K562 (cell line): ENCODE results near the gene LY6G6D. TPM values are rescaled to one million over a fixed set of nuclear protein-coding genes. Genes with fewer than 3 reads are reported as not detected.
A peak's percentile ranks its signal among the peaks of the same experiment; 100 is the strongest.

Source experiments
- ARID2 ChIP-seq: fragments of 450-650 bp; IDR thresholded peaks from 2 replicates; pipeline ENCODE4 v1.6.1; 2017; ENCODE audit warnings: antibody characterized with exemption, mild to moderate bottlenecking
- ELF2 ChIP-seq: fragments of 250-450 bp; sonication (Bioruptor Pico); IDR thresholded peaks from 2 replicates; pipeline ENCODE4 v1.5.0; 2021; ENCODE audit warnings: mild to moderate bottlenecking
- FOXA3 ChIP-seq, 2 experiments: fragments of 450-650 bp in 1 of 2; sonication (generic) in 1 of 2; formaldehyde crosslinking; IDR thresholded peaks in 1 of 2; conservative IDR thresholded peaks in 1 of 2; 2 replicates each; pipeline versions ENCODE4 v1.4.0 to v1.8.0; 2020 to 2022; ENCODE audit warnings: mild to moderate bottlenecking in 2 of 2, missing genetic modification reagents in 1 of 2
- HDAC6 ChIP-seq: IDR thresholded peaks from 2 replicates; pipeline ENCODE4 v1.6.1; 2012; ENCODE audit warnings: low read depth, mild to moderate bottlenecking, control low read depth, inconsistent platforms, low read length, moderate library complexity
- TEAD4 ChIP-seq, 2 experiments: sonication (generic) in 1 of 2; formaldehyde crosslinking in 1 of 2; IDR thresholded peaks; 2 replicates each; pipeline versions ENCODE4 v1.6.1 to v1.8.0; 2012 to 2022; ENCODE audit warnings: borderline replicate concordance in 1 of 2, inconsistent platforms in 1 of 2, low read length in 1 of 2, mild to moderate bottlenecking in 1 of 2, missing genetic modification reagents in 1 of 2
- YY1 ChIP-seq, 3 experiments: IDR thresholded peaks; 2 replicates each; pipeline ENCODE4 v1.6.1; 2011; ENCODE audit warnings: low read length in 2 of 3, mild to moderate bottlenecking in 2 of 3, moderate library complexity in 2 of 3, borderline replicate concordance in 1 of 3, control low read depth in 1 of 3, low read depth in 1 of 3; ENCODE audit not compliant: insufficient read depth in 3 of 3, insufficient replicate concordance in 2 of 3, control insufficient read depth in 1 of 3, insufficient read length in 1 of 3; ENCODE audit errors: extremely low read depth in 1 of 3
- ZFX ChIP-seq: sonication (generic); formaldehyde crosslinking; IDR thresholded peaks from 2 replicates; pipeline ENCODE4 v1.8.0; 2022; ENCODE audit warnings: mild to moderate bottlenecking, missing genetic modification reagents, moderate library complexity
- ZNF445 ChIP-seq: fragments of 250-450 bp; sonication (Bioruptor Pico); IDR thresholded peaks from 2 replicates; pipeline ENCODE4 v1.4.0; 2020; ENCODE audit warnings: low read depth, mild to moderate bottlenecking, moderate library complexity
- polyA plus RNA-seq, 8 experiments: library from polyadenylated mRNA; depleted of rRNA in 4 of 8; stranded (reverse) in 5 of 8; unstranded in 3 of 8; fragments of >200 nt; fragmentation: Nextera tagmentation in 2 of 8; fragmentation: Illumina TruSeq in 1 of 8; extraction: Ambion mirVana in 2 of 8; extraction: Trizol in 1 of 8; gene quantifications; 2 replicates each; pipeline versions ENCODE4 v1.2.1 to v1.2.3, GENCODE V29; 2011 to 2014; ENCODE audit warnings: inconsistent platforms in 1 of 8, missing spikeins in 1 of 8
- total RNA-seq, 7 experiments: library from RNA; depleted of rRNA in 6 of 7; stranded (reverse); fragments of >200 nt in 6 of 7; fragmentation: Illumina TruSeq in 2 of 7; extraction: Trizol in 2 of 7; gene quantifications; 2 replicates each; pipeline versions ENCODE4 v1.2.1 to v1.2.3, GENCODE V29; 2011 to 2021; ENCODE audit warnings: low replicate concordance in 1 of 7
- TF ChIP-seq, protein P1 (sequence below): fragments of 250-450 bp; sonication (Bioruptor Pico); IDR thresholded peaks from 2 replicates; pipeline ENCODE4 v1.5.0; 2021; ENCODE audit warnings: mild to moderate bottlenecking, borderline replicate concordance
- TF ChIP-seq, protein P2 (sequence below): IDR thresholded peaks from 2 replicates; pipeline ENCODE4 v1.6.1; 2016; ENCODE audit warnings: missing genetic modification characterization, missing compliant biosample characterization
- TF ChIP-seq, protein P3 (sequence below): fragments of 450-650 bp; IDR thresholded peaks from 2 replicates; pipeline ENCODE4 v1.6.1; 2016; ENCODE audit warnings: borderline replicate concordance
- TF ChIP-seq, protein P4 (sequence below): fragments of 450-650 bp; formaldehyde crosslinking; conservative IDR thresholded peaks from 2 replicates; pipeline ENCODE4 v1.4.0; 2022; ENCODE audit warnings: mild to moderate bottlenecking, missing genetic modification characterization

LY6G6D gene
- total and polyA plus RNA-seq, 9 of the 15 experiments (the other 6 are each of a cell fraction or from before 2014, with no cell fraction given): 0.30 to 0.38 TPM; not detected in 7

DNA sequence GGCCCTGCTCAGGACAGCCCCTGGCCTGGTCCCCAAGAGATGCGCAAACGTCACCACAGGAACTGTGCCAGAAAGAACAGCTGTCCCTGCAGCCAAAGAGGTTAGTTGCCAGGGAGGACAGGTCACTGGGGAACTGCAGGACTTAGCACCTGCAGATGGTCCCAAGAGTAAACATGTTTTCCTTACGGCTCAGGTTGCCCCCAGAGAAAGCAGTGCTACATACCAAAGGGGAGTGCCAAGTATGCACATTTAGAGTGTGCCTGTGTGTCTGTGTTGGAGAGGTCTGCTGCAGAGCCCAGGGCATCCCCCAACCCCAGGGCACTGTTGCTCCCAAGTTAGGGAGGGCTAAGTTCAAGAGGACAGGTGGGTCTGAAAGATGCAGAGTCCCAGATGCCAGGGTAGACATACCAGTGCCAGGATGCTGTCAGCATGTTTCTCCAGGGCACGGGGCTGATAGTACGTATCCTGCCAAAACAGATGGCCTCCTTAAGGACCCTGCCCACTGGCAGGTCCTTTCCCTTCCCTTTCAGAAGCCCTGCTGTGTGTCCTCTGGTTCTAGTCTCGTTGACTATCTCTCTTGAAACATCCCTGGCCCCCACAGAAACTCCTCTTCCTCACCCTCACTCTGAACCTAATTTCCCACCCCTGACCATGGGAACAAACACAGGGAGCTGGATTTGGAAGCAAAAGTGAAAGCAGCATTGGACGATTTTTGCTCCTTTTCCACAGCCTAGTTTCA lies 13.3 kb upstream of the LY6G6D start (continued):
- TF ChIP-seq, protein P1, sequence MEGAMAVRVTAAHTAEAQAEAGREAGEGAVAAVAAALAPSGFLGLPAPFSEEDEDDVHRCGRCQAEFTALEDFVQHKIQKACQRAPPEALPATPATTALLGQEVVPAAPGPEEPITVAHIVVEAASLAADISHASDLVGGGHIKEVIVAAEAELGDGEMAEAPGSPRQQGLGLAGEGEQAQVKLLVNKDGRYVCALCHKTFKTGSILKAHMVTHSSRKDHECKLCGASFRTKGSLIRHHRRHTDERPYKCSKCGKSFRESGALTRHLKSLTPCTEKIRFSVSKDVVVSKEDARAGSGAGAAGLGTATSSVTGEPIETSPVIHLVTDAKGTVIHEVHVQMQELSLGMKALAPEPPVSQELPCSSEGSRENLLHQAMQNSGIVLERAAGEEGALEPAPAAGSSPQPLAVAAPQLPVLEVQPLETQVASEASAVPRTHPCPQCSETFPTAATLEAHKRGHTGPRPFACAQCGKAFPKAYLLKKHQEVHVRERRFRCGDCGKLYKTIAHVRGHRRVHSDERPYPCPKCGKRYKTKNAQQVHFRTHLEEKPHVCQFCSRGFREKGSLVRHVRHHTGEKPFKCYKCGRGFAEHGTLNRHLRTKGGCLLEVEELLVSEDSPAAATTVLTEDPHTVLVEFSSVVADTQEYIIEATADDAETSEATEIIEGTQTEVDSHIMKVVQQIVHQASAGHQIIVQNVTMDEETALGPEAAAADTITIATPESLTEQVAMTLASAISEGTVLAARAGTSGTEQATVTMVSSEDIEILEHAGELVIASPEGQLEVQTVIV (CRISPR knock-in tag): 0 out of 2 replicates have a peak, but pooled peaks have one; percentile 21
- TF ChIP-seq, protein P2, sequence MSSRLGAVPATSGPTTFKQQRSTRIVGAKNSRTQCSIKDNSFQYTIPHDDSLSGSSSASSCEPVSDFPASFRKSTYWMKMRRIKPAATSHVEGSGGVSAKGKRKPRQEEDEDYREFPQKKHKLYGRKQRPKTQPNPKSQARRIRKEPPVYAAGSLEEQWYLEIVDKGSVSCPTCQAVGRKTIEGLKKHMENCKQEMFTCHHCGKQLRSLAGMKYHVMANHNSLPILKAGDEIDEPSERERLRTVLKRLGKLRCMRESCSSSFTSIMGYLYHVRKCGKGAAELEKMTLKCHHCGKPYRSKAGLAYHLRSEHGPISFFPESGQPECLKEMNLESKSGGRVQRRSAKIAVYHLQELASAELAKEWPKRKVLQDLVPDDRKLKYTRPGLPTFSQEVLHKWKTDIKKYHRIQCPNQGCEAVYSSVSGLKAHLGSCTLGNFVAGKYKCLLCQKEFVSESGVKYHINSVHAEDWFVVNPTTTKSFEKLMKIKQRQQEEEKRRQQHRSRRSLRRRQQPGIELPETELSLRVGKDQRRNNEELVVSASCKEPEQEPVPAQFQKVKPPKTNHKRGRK (tag): no peak
- TF ChIP-seq ZFX (CRISPR knock-in tag) (no peak), ELF2 (CRISPR knock-in tag) (no peak), TEAD4 (IDR thresholded peaks at IDR 0.05; ENCODE audit: low read length) (no peak), TEAD4 (CRISPR knock-in tag; IDR thresholded peaks at IDR 0.05; ENCODE audit: borderline replicate concordance) (0 out of 2 replicates have a peak, but pooled peaks have one; percentile 58), ARID2 (no peak), FOXA3 (CRISPR knock-in tag; conservative IDR thresholded peaks at IDR 0.05 in 1 of 2, IDR thresholded peaks at IDR 0.05 in 1 of 2) (peak in 1 of 2 experiments; percentile 75; a peak in 1 of 4 replicates), HDAC6 (0 out of 2 replicates have a peak, but pooled peaks have one; percentile 60), YY1 (IDR thresholded peaks at IDR 0.05; ENCODE audit: borderline replicate concordance in 1 of 3, control insufficient read depth in 1 of 3, extremely low read depth in 1 of 3, insufficient read depth in 3 of 3, insufficient read length in 1 of 3, insufficient replicate concordance in 2 of 3, low read depth in 1 of 3, low read length in 2 of 3) (peak in 1 of 3 experiments; percentile 8), ZNF445 (CRISPR knock-in tag) (no peak)
- TF ChIP-seq, protein P3, sequence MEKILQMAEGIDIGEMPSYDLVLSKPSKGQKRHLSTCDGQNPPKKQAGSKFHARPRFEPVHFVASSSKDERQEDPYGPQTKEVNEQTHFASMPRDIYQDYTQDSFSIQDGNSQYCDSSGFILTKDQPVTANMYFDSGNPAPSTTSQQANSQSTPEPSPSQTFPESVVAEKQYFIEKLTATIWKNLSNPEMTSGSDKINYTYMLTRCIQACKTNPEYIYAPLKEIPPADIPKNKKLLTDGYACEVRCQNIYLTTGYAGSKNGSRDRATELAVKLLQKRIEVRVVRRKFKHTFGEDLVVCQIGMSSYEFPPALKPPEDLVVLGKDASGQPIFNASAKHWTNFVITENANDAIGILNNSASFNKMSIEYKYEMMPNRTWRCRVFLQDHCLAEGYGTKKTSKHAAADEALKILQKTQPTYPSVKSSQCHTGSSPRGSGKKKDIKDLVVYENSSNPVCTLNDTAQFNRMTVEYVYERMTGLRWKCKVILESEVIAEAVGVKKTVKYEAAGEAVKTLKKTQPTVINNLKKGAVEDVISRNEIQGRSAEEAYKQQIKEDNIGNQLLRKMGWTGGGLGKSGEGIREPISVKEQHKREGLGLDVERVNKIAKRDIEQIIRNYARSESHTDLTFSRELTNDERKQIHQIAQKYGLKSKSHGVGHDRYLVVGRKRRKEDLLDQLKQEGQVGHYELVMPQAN: no peak
- TF ChIP-seq, protein P4, sequence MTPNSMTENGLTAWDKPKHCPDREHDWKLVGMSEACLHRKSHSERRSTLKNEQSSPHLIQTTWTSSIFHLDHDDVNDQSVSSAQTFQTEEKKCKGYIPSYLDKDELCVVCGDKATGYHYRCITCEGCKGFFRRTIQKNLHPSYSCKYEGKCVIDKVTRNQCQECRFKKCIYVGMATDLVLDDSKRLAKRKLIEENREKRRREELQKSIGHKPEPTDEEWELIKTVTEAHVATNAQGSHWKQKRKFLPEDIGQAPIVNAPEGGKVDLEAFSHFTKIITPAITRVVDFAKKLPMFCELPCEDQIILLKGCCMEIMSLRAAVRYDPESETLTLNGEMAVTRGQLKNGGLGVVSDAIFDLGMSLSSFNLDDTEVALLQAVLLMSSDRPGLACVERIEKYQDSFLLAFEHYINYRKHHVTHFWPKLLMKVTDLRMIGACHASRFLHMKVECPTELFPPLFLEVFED: no peak; the same call in 1 of the 2 replicates
